IPS DF 6.9 (cell line): ENCODE results near the gene CAPZA1.

Experiments
- DNase-seq: peaks from one replicate; pipeline ENCODE4 v3.0.0-alpha.2; 2013; ENCODE audit warnings: low read depth, low spot score
- H3K27ac ChIP-seq: one replicate; pipeline ENCODE4 v1.5.1; 2013; ENCODE audit warnings: low read length, control low read depth
- H3K27me3 ChIP-seq: 2 replicates; pipeline ENCODE4 v1.6.1; 2013; ENCODE audit warnings: mild to moderate bottlenecking, low read length; ENCODE audit not compliant: control insufficient read depth, insufficient read depth
- H3K36me3 ChIP-seq: 2 replicates; pipeline ENCODE4 v1.6.1; 2013; ENCODE audit warnings: low read length; ENCODE audit not compliant: control insufficient read depth, insufficient read depth
- H3K4me1 ChIP-seq: 2 replicates; pipeline ENCODE4 v1.6.1; 2013; ENCODE audit warnings: low read length; ENCODE audit not compliant: control insufficient read depth, insufficient read depth
- H3K4me3 ChIP-seq: 2 replicates; pipeline ENCODE4 v1.5.1; 2013; ENCODE audit warnings: mild to moderate bottlenecking, low read length
- H3K9me3 ChIP-seq: 2 replicates; pipeline ENCODE4 v1.6.1; 2013; ENCODE audit warnings: low read length, inconsistent platforms; ENCODE audit not compliant: control insufficient read depth, insufficient read depth
- WGBS: extraction: QIAGEN DNeasy Blood & Tissue Kit; methylation state at CpG from one replicate; pipeline ENCODE4 v1.1.7; 2013; ENCODE audit warnings: mixed read lengths, missing lambda C conversion rate; ENCODE audit not compliant: insufficient read length, insufficient coverage; 5-methylcytosine and 5-hydroxymethylcytosine counted together

Gene CAPZA1

DNA sequence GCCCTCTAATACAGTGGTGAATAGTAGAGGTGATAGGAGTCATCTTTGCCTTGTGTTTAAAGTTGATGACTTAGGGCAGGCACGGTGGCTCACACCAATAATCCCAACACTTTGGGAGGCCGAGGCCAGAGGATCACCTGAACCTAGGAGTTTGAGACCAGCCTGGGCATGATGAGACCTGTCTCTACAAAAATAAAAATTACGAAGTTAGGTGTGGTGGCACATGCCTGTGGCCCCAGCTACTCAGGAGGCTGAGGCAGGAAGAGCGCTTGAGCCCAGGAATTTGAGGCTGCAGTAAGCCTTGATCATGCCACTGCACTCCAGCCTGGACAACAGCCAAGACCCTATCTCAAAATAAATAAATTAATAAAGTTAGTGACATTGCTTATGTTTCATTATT lies 26.6 kb downstream of the CAPZA1 start:
- no CpG with 5 or more reads among the region's 4 CpGs for WGBS
- H3K9me3 ChIP-seq: no peaks in the 10 kb centered on the region
- no peak overlapping the region for H3K27ac ChIP-seq
- no peaks in the 10 kb centered on the region for H3K36me3 ChIP-seq
- no peaks in the 10 kb centered on the region for H3K4me1 ChIP-seq
- no peak overlapping the region for H3K4me3 ChIP-seq
- no peak for DNase-seq
- no peaks in the 10 kb centered on the region for H3K27me3 ChIP-seq

DNA sequence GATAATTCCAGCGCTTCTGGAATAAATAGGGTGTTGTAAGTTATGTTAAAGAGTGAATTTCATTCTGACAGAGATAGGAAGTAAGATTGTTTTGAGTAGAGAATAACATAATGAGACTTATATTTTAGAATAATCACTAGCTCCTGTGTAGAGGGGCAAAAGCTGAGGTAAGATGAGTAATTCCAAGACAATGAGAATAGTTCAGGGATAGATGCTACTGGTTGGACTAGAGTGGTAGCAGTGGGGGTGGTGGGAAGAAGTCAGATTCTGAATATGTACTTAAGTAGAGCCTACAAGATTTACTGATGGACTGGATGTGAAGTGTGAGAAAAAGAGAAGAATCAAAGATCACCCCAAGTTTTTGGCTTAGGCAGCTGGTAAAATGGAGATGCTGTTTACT lies 31.6 kb downstream of the CAPZA1 start:
- WGBS: no CpG with 5 or more reads among the region's 1 CpG
- H3K36me3 ChIP-seq: no peaks in the 10 kb centered on the region

DNA sequence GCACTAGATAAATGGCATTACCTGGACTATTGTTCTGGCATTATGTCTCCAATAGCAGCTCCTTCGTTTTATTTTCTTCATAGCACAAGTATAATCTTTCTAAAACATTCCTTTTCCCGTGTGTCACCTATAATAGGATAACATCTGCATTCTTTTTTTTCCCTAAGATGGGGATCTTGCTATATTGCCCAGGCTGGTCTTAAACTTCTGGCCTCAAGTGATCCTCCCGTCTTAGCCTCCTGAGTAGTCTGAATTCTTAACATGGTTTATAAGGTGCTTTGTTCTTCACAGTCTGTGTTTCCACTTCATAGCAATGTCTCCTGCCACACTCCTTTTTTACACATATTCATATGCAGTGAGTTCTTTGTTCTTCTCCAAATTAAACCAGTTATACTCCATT lies 46.2 kb downstream of the CAPZA1 start:
- no peak for DNase-seq
- H3K9me3 ChIP-seq: no peaks in the 10 kb centered on the region
- no peak overlapping the region for H3K4me3 ChIP-seq
- no CpG with 5 or more reads among the region's 3 CpGs for WGBS
- H3K36me3 ChIP-seq: peaks cover 7% of the 10 kb centered on the region
- no peaks in the 10 kb centered on the region for H3K4me1 ChIP-seq
- no peaks in the 10 kb centered on the region for H3K27me3 ChIP-seq
- no peak overlapping the region for H3K27ac ChIP-seq

More for the DNA sequence above, 31.6 kb downstream of the CAPZA1 start:
- no peak overlapping the region for H3K27ac ChIP-seq
- H3K4me3 ChIP-seq: no peak overlapping the region
- no peaks in the 10 kb centered on the region for H3K4me1 ChIP-seq
- H3K9me3 ChIP-seq: no peaks in the 10 kb centered on the region
- no peaks in the 10 kb centered on the region for H3K27me3 ChIP-seq
- no peak for DNase-seq

DNA sequence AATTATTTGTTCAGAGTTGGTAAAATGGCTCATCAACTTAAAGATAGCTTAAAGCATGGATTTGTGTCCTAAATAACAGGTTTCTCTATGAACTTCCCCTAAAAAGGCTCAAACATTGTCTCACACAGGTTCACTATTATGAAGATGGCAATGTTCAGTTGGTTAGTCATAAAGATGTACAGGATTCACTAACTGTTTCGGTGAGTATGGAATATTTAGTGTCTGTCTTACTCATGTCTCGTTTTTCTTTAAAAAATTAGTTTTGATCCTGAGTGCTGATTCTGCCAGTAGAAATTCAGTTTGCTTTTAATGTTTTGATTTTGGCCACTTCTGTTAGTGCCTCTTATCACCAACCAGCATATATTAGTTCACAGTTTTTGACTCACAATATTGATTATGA lies 47.3 kb downstream of the CAPZA1 start:
- Histone ChIP-seq H3K27ac (no peak overlapping the region), H3K4me1 (no peaks in the 10 kb centered on the region), H3K36me3 (peaks cover 3% of the 10 kb centered on the region; the same call in 1 of the 2 replicates), H3K9me3 (no peaks in the 10 kb centered on the region), H3K4me3 (no peak overlapping the region), H3K27me3 (no peaks in the 10 kb centered on the region)
- no CpG with 5 or more reads among the region's 2 CpGs for WGBS
- no peak for DNase-seq

DNA sequence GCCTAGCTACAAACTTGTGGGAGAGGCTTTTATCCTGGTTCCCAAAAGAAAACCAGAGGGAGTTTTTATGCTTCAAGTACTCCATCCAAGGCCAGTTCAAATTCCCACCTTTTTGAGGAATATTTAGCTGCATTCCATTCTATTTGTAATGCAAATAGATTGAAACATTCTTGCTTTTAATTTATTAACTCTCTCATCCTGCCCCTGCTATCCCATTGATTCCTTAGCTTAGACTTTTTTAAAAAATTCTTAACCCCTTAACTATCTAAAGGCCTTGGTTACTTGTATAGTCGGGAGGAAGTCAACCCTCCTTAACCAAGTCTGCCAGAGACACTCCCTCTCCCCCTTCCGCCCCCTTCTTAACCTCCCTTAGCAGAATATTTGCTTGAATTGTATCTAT lies 52.4 kb downstream of the CAPZA1 start:
- H3K27ac ChIP-seq: no peak overlapping the region
- DNase-seq: no peak

DNA sequence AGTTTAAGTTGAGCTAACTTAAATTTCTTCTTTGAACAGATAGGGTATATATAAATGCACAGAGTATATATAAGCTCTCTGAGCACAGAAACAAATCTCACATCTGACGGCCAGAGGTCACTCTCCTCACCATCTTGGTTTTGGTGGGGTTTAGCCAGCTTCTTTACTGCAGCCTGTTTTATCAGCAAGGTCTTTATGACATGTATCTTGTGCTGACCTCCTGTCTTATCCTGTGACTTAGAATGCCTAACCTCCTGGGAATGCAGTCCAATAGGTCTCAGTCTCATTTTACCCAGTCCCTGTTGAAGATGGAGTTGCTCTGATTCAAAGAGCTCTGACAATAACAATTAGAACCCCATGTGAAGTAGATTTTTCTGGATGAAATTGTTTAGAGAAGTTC lies 53.2 kb downstream of the CAPZA1 start:
- no peak for DNase-seq
- Histone ChIP-seq H3K9me3 (no peaks in the 10 kb centered on the region), H3K27me3 (no peaks in the 10 kb centered on the region), H3K27ac (no peak overlapping the region), H3K4me1 (peaks cover 1% of the 10 kb centered on the region; the same call in 1 of the 2 replicates), H3K36me3 (peaks cover 3% of the 10 kb centered on the region; the same call in 1 of the 2 replicates), H3K4me3 (no peak overlapping the region)
- no CpG with 5 or more reads among the region's 1 CpG for WGBS

More for the DNA sequence above, 52.4 kb downstream of the CAPZA1 start:
- Histone ChIP-seq H3K9me3 (no peaks in the 10 kb centered on the region), H3K4me3 (no peak overlapping the region), H3K27me3 (no peaks in the 10 kb centered on the region), H3K4me1 (peaks cover 1% of the 10 kb centered on the region; the same call in 1 of the 2 replicates), H3K36me3 (peaks cover 3% of the 10 kb centered on the region; the same call in 1 of the 2 replicates)
- no CpG with 5 or more reads among the region's 2 CpGs for WGBS

DNA sequence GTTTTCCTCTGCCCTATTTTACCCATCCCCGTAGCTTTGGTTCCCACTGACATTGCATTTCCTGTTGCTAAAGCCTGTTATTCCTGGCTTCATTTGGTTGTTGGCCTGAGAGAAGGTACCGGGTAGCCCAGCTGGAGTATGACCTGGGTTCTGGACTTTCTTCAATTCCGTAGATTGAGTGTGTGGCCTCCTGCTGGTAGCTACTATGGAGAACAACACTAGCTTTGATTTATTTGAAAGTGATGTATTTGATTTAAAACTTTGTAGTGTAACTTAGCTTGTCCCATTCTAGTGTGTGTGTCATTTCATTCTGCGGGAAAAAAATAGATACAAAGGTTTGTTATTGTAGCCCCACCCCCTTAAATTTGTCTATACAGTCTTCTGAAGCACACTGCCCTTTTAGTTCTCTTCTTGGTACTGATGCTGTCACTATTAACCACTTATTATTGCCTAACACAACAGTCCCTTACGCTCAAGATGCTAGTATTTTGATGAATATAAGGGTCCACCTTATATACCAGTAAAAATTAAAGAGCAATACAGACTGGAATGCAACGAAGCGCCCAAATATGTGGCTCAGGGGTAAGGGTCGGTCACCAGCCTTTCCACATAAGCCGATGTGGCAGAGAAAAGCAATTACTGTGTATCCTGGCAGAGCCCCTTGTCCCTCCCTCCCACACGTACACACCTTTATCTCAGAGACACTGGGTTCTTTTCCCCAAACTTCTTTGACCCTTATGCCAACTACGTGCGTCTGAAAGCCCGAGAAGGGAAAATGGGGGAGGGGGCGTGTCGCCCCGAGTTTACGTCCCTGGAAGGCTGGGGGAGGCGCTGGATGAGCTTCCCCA lies 54.2 kb downstream of the CAPZA1 start:
- DNase-seq: no peak

DNA sequence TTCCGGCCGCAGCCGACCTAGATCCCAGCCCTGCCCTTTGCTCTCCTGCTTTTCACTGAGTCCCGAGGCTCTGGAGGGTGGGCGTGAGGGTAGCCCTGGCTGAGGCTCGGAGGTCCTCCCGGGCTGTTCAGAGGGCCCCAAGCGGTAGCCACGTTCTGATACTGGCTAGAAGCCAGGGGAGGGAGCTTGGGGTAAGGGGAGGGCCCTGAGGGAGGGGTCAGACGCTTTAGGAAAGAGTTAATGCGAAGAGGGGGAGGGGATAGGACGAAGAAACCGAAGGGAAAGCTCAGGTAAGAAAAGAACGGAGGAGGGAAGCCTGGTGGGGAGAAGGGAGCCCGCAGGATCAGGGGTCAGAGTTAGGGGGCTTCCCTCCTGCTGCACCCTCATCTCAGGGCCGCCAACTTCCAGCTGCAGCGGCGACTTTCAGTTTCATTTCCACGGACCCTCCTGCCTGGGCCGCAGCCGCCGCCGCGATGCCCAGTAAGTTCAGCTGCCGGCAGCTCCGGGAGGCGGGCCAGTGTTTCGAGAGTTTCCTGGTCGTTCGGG lies 54.9 kb downstream of the CAPZA1 start, which contains the start of gene MOV10:
MOV10 (plus strand) TSS at position 220 of the 546 bp plus-strand sequence; CDS start at position 474, 254 bp downstream.
- Histone ChIP-seq H3K27ac (no peak within 1 kb of the TSS), H3K27me3 (no peaks in the 10 kb centered on the region), H3K4me1 (peaks cover 1% of the 10 kb centered on the region; the same call in 1 of the 2 replicates), H3K4me3 (peak within 1 kb of the TSS; percentile 54), H3K36me3 (no peaks in the 10 kb centered on the region), H3K9me3 (no peaks in the 10 kb centered on the region)
- DNase-seq: no peak
- no CpG with 5 or more reads among the region's 30 CpGs for WGBS

More for the DNA sequence above, 54.2 kb downstream of the CAPZA1 start:
- no peaks in the 10 kb centered on the region for H3K36me3 ChIP-seq
- no peaks in the 10 kb centered on the region for H3K9me3 ChIP-seq
- WGBS: no CpG with 5 or more reads among the region's 18 CpGs
- H3K27ac ChIP-seq: no peak overlapping the region
- H3K27me3 ChIP-seq: no peaks in the 10 kb centered on the region
- peaks cover 1% of the 10 kb centered on the region; the same call in 1 of the 2 replicates for H3K4me1 ChIP-seq
- peak overlapping the region; percentile 54; the same call in 1 of the 2 replicates for H3K4me3 ChIP-seq

DNA sequence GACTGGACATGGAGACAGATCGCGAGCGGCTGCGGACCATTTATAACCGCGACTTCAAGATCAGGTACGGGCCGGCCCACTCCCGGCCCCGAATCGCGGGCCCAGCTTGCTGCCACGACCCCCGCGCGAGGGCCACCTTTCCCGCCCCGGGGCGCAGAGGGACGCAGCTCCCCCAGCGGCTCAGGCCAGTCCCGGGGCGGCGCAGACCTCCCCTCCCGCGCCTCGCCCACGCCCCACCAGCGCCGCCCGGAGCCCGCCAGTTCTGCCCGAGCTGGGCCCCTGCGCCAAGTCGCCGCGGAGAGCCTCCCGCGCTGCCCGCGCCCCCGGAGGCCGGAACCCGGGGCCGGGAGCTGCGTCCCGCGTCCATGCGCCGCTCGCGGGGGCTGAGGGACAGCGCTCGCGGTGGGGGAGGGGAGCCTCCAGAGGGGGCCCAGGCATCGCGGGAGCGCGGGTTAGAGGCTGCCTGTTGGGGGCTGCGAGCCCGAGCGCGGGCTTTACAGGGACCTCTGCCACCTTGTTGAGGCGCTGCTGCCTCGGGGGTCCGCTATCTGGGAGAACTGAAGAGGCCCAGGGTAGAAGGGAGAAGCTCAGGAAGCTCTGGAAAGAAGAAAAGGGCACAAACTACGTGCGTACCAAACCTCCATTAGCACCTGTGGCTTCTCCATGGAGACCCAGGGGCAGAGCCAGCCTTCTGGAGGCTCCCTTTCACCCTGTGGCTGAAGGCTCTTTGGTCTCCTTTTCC lies 55.5 kb downstream of the CAPZA1 start:
- DNase-seq: no peak
- no CpG with 5 or more reads among the region's 68 CpGs for WGBS
- no peaks in the 10 kb centered on the region for H3K36me3 ChIP-seq
- H3K27ac ChIP-seq: no peak overlapping the region
- H3K4me1 ChIP-seq: peaks cover 1% of the 10 kb centered on the region; the same call in 1 of the 2 replicates
- H3K27me3 ChIP-seq: no peaks in the 10 kb centered on the region
- H3K9me3 ChIP-seq: no peaks in the 10 kb centered on the region
- H3K4me3 ChIP-seq: peak overlapping the region; percentile 54

DNA sequence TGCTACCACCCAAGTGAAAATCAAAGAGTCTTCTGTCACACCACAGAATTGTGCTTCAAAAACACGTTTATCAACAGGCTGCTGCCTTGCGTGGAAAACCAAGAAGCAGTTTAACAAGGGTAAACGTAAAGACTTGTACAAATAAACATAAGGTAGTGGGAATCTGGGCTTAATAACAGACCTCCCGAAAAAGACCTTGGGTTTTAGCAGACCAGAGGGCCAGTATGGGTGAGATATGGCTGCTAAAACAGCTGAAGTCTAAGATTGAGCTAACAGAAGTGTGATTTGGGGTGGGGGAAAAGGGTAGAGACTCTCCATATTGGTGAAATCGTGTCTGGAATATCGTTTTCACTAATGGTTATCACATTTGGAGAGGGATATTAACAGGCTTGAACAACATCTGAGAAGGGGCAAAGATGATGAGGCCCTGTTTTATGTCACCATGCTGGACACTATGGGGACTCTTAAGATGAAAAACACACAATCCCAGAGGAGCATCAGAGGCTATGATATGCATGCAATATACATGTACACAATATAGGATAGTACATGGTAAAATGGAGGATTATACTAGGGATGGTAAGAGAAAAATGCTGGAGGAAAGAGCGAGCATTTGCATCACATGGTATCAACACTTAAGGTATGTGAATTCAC lies 56.2 kb downstream of the CAPZA1 start:
- Histone ChIP-seq H3K27me3 (no peaks in the 10 kb centered on the region), H3K9me3 (no peaks in the 10 kb centered on the region), H3K4me3 (peak overlapping the region; percentile 54; the same call in 1 of the 2 replicates), H3K4me1 (peaks cover 1% of the 10 kb centered on the region; the same call in 1 of the 2 replicates), H3K27ac (no peak overlapping the region), H3K36me3 (no peaks in the 10 kb centered on the region)
- no CpG with 5 or more reads among the region's 7 CpGs for WGBS
- no peak for DNase-seq
